HepG2 (cell line): ENCODE data around the gene IQCE. TPM values are rescaled to one million over a fixed set of nuclear protein-coding genes. Genes with fewer than 3 reads are reported as not detected.
A peak's percentile ranks its signal among the peaks of the same experiment; 100 is the strongest.

Source experiments
- ATAC-seq: fragments of 200-7000 bp; cut with Tn5 transposase; 3 replicates; pipeline ENCODE4 v1.9.1; 2020; ENCODE audit warnings: mild to moderate bottlenecking, moderate library complexity
- BruUV-seq: library from RNA; stranded (reverse); fragments of 400-500 nt; replicated peaks from 2 replicates; lab custom pipeline; 2021; lab: Mats Ljungman, UMichigan
- CTCF ChIA-PET: fragments of 300-600 bp; formaldehyde crosslinking; extraction: SDS; loops from one replicate; lab custom pipeline; 2021; ENCODE audit warnings: low total read pairs, inconsistent platforms, low intra/inter-chr PET ratio; lab: Yijun Ruan, JAX
- POLR2A ChIA-PET: fragments of 350-600 bp; sonication (Branson Sonifier 250); formaldehyde crosslinking; loops from one replicate; lab custom pipeline; 2020; ENCODE audit warnings: antibody characterized with exemption, inconsistent platforms; lab: Yijun Ruan, JAX
- DNase-seq: peaks from one replicate; pipeline ENCODE4 v3.0.0-alpha.2; 2015; ENCODE audit warnings: low spot score
- FAIRE-seq: peaks from 3 replicates; lab custom pipeline; 2011; peaks lifted over from hg19 to GRCh38; lab: Jason Lieb, UNC
- H2AFZ ChIP-seq: one replicate; pipeline ENCODE4 v1.6.1; 2011; ENCODE audit warnings: low read length, inconsistent platforms
- H3K27ac ChIP-seq: fragments of 300-600 bp; 3 replicates; pipeline ENCODE4 v1.8.0; 2011; ENCODE audit warnings: mixed run types, mild to moderate bottlenecking, mixed read lengths, low read length, inconsistent platforms; ENCODE audit not compliant: insufficient read depth; ENCODE audit errors: extremely low read length
- H3K27me3 ChIP-seq, 2 experiments: fragments of 200-600 bp in 1 of 2; 2 replicates in 1 of 2; 3 replicates in 1 of 2; pipeline versions ENCODE4 v1.6.0 to v1.8.0; 2011; ENCODE audit warnings: low read length in 2 of 2, mild to moderate bottlenecking in 2 of 2, moderate library complexity in 2 of 2, inconsistent platforms in 1 of 2; ENCODE audit not compliant: insufficient read depth in 2 of 2, control insufficient read depth in 1 of 2
- H3K36me3 ChIP-seq, 2 experiments: fragments of 200-600 bp in 1 of 2; replicated peaks in 1 of 2; 2 replicates in 1 of 2; 3 replicates in 1 of 2; pipeline versions ENCODE4 v1.5.1 to v1.8.0; 2011; ENCODE audit warnings: low read length in 2 of 2, inconsistent platforms in 1 of 2; ENCODE audit not compliant: insufficient read depth in 2 of 2, control insufficient read depth in 1 of 2
- H3K4me1 ChIP-seq: 2 replicates; pipeline ENCODE4 v1.5.1; 2012; ENCODE audit warnings: low read length, inconsistent platforms; ENCODE audit not compliant: insufficient read depth
- H3K4me2 ChIP-seq: 2 replicates; pipeline ENCODE4 v1.6.0; 2011; ENCODE audit warnings: low read depth, low read length, inconsistent platforms
- H3K4me3 ChIP-seq, 3 experiments: fragments of 200-600 bp in 1 of 3; sonication (generic), shearing (Covaris generic) in 1 of 3; replicated peaks in 1 of 3; 2 replicates each; pipeline ENCODE4 v1.5.1; 2011 to 2016; ENCODE audit warnings: low read length in 3 of 3, inconsistent platforms in 2 of 3, low read depth in 2 of 3, mild to moderate bottlenecking in 2 of 3, control low read depth in 1 of 3, mixed read lengths in 1 of 3; ENCODE audit not compliant: insufficient read depth in 1 of 3
- H3K79me2 ChIP-seq: one replicate; pipeline ENCODE4 v1.6.1; 2011; ENCODE audit warnings: low read length, inconsistent platforms; ENCODE audit not compliant: insufficient read depth
- H3K9ac ChIP-seq: 2 replicates; pipeline ENCODE4 v1.6.0; 2011; ENCODE audit warnings: mild to moderate bottlenecking, low read depth, low read length, inconsistent platforms; ENCODE audit not compliant: insufficient read depth
- H3K9me3 ChIP-seq: 2 replicates; pipeline ENCODE4 v1.5.1; 2012; ENCODE audit warnings: mild to moderate bottlenecking, low read length
- H4K20me1 ChIP-seq: 2 replicates; pipeline ENCODE4 v1.6.0; 2011; ENCODE audit warnings: inconsistent platforms, mild to moderate bottlenecking, low read length, moderate library complexity; ENCODE audit not compliant: insufficient read depth
- BRCA1 ChIP-seq: sonication (generic); formaldehyde crosslinking; IDR thresholded peaks from 2 replicates; pipeline ENCODE4 v1.4.0; 2020; ENCODE audit warnings: missing genetic modification reagents
- HBP1 ChIP-seq: IDR thresholded peaks from 2 replicates; pipeline ENCODE4 v1.6.1; 2016; ENCODE audit warnings: low read depth, control low read depth
- HMGXB4 ChIP-seq, 2 experiments: sonication (generic) in 1 of 2; formaldehyde crosslinking in 1 of 2; IDR thresholded peaks; 2 replicates each; pipeline versions ENCODE4 v1.4.0 to v1.6.1; 2018 to 2020; ENCODE audit warnings: missing genetic modification reagents in 2 of 2, borderline replicate concordance in 1 of 2, low read depth in 1 of 2, mild to moderate bottlenecking in 1 of 2, missing biosample characterization in 1 of 2
- MED13 ChIP-seq: sonication (generic); formaldehyde crosslinking; IDR thresholded peaks from 2 replicates; pipeline ENCODE4 v1.5.0; 2020; ENCODE audit warnings: missing genetic modification reagents
- MYPOP ChIP-seq: sonication (generic); formaldehyde crosslinking; IDR thresholded peaks from 2 replicates; pipeline ENCODE4 v1.8.1; 2023; ENCODE audit warnings: mild to moderate bottlenecking, moderate library complexity, missing genetic modification reagents
- ZFP36 ChIP-seq: fragments of 150-350 bp; IDR thresholded peaks from 2 replicates; pipeline ENCODE4 v1.6.1; 2018; ENCODE audit warnings: borderline replicate concordance, low read length, low read depth; ENCODE audit not compliant: partially characterized antibody
- ZKSCAN8 ChIP-seq: IDR thresholded peaks from 2 replicates; pipeline ENCODE4 v1.6.1; 2016; ENCODE audit warnings: borderline replicate concordance, missing genetic modification reagents, missing compliant biosample characterization
- ZNF234 ChIP-seq: sonication (generic); formaldehyde crosslinking; conservative IDR thresholded peaks from 2 replicates; pipeline ENCODE4 v1.5.1; 2020; ENCODE audit warnings: mild to moderate bottlenecking, missing genetic modification reagents
- ZNF3 ChIP-seq: IDR thresholded peaks from 2 replicates; pipeline ENCODE4 v1.7.0; 2017; ENCODE audit warnings: inconsistent platforms
- ZNF562 ChIP-seq: sonication (generic); formaldehyde crosslinking; IDR thresholded peaks from 2 replicates; pipeline ENCODE4 v1.8.0; 2022; ENCODE audit warnings: missing genetic modification reagents, borderline replicate concordance
- ZUFSP ChIP-seq: sonication (generic); formaldehyde crosslinking; IDR thresholded peaks from 2 replicates; pipeline ENCODE4 v1.9.0; 2021; ENCODE audit warnings: missing genetic modification reagents, mild to moderate bottlenecking, borderline replicate concordance
- WGBS: methylation state at CpG from one replicate; pipeline ENCODE4 v1.1.6; 2017; ENCODE audit warnings: low lambda C conversion rate; 5-methylcytosine and 5-hydroxymethylcytosine counted together
- in situ Hi-C: cut with HindIII; loops from 2 replicates; pipeline ENCODE4 v1.10.0; 2017; ENCODE audit warnings: low pct_unique_long_range_greater_than_20kb; ENCODE audit not compliant: extremely low pct_ligation_motif_present
- intact Hi-C: fragments of 100-400 bp; cut with micrococcal nuclease; formaldehyde crosslinking; loops from one replicate; pipeline ENCODE4 v1.10.0; 2022; ENCODE audit not compliant: unreplicated experiment
- polyA plus RNA-seq, 8 experiments: library from polyadenylated mRNA; depleted of rRNA in 3 of 8; stranded (reverse) in 7 of 8; unstranded in 1 of 8; fragments of >200 nt; fragmentation: Illumina TruSeq in 4 of 8; extraction: Trizol in 4 of 8; gene quantifications; 2 replicates each; pipeline versions ENCODE4 v1.2.1 to v1.2.3, GENCODE V29; 2011 to 2016; ENCODE audit warnings: low read depth in 4 of 8, missing spikeins in 1 of 8, mixed read lengths in 1 of 8; ENCODE audit not compliant: insufficient read depth in 1 of 8
- total RNA-seq, 5 experiments: library from RNA; depleted of rRNA; stranded (reverse); fragments of >200 nt; fragmentation: Illumina TruSeq; extraction: Trizol; gene quantifications; 2 replicates each; pipeline ENCODE4 v1.2.3, GENCODE V29; 2016; ENCODE audit warnings: low read depth in 1 of 5
- TF ChIP-seq, protein P1 (sequence below): sonication (generic); formaldehyde crosslinking; IDR thresholded peaks from 2 replicates; pipeline ENCODE4 v1.4.0; 2020; ENCODE audit warnings: missing genetic modification reagents

The IQCE gene
- total and polyA plus RNA-seq, 2 of the 13 experiments (the other 11 are each of a cell fraction or from before 2014, with no cell fraction given), result 1.5 to 2.5 TPM

DNA sequence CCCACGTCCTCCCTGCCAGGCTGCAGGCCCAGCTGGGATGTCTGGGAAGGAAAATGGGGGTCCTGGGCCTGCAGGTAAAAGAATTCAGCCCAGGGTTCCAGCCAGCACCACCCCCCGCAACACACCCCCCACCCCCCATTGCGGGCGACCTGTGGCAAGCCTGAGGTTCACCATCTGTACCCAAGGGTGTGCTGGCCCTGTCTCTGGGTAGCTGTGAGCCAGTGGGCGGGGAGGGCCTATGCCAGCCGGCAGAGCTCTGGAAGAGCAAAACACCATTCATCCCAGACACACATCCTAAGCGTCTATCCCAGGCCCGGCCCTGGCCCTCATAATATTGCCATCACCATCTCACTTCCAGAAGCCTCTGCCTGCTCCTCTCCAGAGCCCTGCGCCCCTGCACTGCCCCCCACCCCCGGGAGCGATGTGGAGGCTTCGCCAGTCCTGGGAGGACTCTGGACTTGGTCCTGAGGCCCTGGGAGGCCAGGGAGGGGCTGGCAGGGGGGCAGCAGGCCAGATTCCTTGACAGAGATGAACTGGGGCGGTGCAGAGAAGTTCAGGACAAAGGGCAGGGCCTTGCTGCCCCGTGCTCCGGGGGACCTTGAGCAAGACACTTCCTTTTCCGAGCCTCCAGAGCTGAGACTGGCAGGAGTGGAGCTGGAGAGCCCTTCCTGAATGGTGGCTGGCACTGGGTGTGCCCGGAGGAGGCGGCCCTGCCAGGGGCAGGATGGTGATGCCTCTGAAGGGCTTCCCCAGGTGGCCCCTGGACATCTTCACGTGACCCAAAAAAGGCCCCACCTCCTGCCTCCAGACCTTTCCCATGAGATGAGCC lies 64.3 kb downstream of the IQCE start:
- peak overlapping the region; percentile 77 for H3K9ac ChIP-seq
- TF ChIP-seq MED13 (CRISPR knock-in tag), result peak; percentile 91
- TF ChIP-seq HBP1 (CRISPR knock-in tag), result no peak
- TF ChIP-seq BRCA1 (CRISPR knock-in tag), result peak; percentile 83; the same call in 1 of the 2 replicates
- no peak for TF ChIP-seq ZNF234 (CRISPR knock-in tag)
- no peak; the same call in 1 of the 2 replicates for TF ChIP-seq MYPOP (CRISPR knock-in tag)
- TF ChIP-seq HMGXB4 (CRISPR knock-in tag; IDR thresholded peaks at IDR 0.05; ENCODE audit: borderline replicate concordance in 1 of 2, low read depth in 1 of 2), result peak; percentile 45; a peak in 1 of 4 replicates
- 0 out of 2 replicates have a peak, but pooled peaks have one; percentile 23 for TF ChIP-seq ZKSCAN8 (CRISPR knock-in tag)
- TF ChIP-seq ZNF562, result no peak
- no peak for TF ChIP-seq ZFP36
- TF ChIP-seq ZUFSP (CRISPR knock-in tag), result no peak
- TF ChIP-seq, protein P1, sequence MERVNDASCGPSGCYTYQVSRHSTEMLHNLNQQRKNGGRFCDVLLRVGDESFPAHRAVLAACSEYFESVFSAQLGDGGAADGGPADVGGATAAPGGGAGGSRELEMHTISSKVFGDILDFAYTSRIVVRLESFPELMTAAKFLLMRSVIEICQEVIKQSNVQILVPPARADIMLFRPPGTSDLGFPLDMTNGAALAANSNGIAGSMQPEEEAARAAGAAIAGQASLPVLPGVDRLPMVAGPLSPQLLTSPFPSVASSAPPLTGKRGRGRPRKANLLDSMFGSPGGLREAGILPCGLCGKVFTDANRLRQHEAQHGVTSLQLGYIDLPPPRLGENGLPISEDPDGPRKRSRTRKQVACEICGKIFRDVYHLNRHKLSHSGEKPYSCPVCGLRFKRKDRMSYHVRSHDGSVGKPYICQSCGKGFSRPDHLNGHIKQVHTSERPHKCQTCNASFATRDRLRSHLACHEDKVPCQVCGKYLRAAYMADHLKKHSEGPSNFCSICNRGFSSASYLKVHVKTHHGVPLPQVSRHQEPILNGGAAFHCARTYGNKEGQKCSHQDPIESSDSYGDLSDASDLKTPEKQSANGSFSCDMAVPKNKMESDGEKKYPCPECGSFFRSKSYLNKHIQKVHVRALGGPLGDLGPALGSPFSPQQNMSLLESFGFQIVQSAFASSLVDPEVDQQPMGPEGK (CRISPR knock-in tag), result peak; percentile 99
- no peak for TF ChIP-seq ZNF3 (CRISPR knock-in tag)

More for the DNA sequence above, 64.3 kb downstream of the IQCE start:
- FAIRE-seq (peak; percentile 67), ATAC-seq (peak; percentile 69), DNase-seq (peak; percentile 66)
- Histone ChIP-seq H4K20me1 (no peaks in the 10 kb centered on the region), H3K27me3 (no peaks in the 10 kb centered on the region), H3K4me3 (peak overlapping the region; percentile 61 to 81 (median 63); a peak in 5 of 6 replicates), H3K36me3 (no peaks in the 10 kb centered on the region), H3K4me2 (peak overlapping the region; percentile 87), H3K27ac (peak overlapping the region; percentile 87), H3K79me2 (peaks cover 11% of the 10 kb centered on the region), H3K9me3 (no peaks in the 10 kb centered on the region), H3K4me1 (peaks cover 86% of the 10 kb centered on the region), H2AFZ (no peak overlapping the region)
- in situ Hi-C loops, result no loop called here
- intact Hi-C loops, result loop anchor here (2.0 to 5.0 kb wide), 2 partner anchors 14 to 66 kb away; partner anchors contain the start of genes BRAT1 and IQCE
- POLR2A ChIA-PET, result interaction anchor here (0.7 to 6.6 kb wide), 12 partner anchors 8 to 192 kb away, joined by 3 to 80 read pairs (median 4); partner anchors contain the start of gene TTYH3
- CTCF ChIA-PET, result no interaction called here
- 0% methylated on average over 4 of the region's 19 CpGs for WGBS
- no TSS peak for BruUV-seq
